ENCODE results near the gene SALL4. TPM values are rescaled to one million over a fixed set of nuclear protein-coding genes. Genes with fewer than 3 reads are reported as not detected.

SALL4 gene
- polyA plus RNA-seq, 1 of the 3 experiments (the other 2 are of a cell fraction): 0.82 TPM

- Histone ChIP-seq H3K27me3 (ENCODE audit: insufficient read depth) (no peaks in the 10 kb centered on the region), H3K4me1 (ENCODE audit: control insufficient read depth in 1 of 2, insufficient read depth in 2 of 2, low read depth in 1 of 2, low read length in 1 of 2) (peaks cover 8 to 12% of the 10 kb centered on the region in 2 experiments; a peak in 3 of 4 replicates), H2AFZ (ENCODE audit: low read depth) (no peak overlapping the region), H3K9me2 (no peaks in the 10 kb centered on the region), H3K9me3 (no peaks in the 10 kb centered on the region), H3K27ac (ENCODE audit: low read depth in 2 of 2, low read length in 1 of 2) (no peak overlapping the region), H3K4me2 (no peak overlapping the region), H3K9ac (no peak overlapping the region), H4K20me1 (ENCODE audit: insufficient read depth) (no peaks in the 10 kb centered on the region), H3K79me2 (ENCODE audit: insufficient read depth) (peaks cover 23% of the 10 kb centered on the region), H3K4me3 (ENCODE audit: low read depth in 2 of 2, low read length in 1 of 2) (no peak overlapping the region), H3K36me3 (replicated peaks in 1 of 2; ENCODE audit: control insufficient read depth in 1 of 2, insufficient read depth in 2 of 2, low read length in 1 of 2) (no peaks in the 10 kb centered on the region), H3F3A (replicated peaks; ENCODE audit: insufficient read depth) (peaks cover 3% of the 10 kb centered on the region)
- ChIA-PET POLR2A (no interaction called here), CTCF (interaction anchor here (1.2 kb wide), 1 partner anchor 61 kb away, joined by 4 read pairs; no protein-coding TSS in a partner anchor)
- no peak for DNase-seq
- TF ChIP-seq EZH2phosphoT487 (IDR thresholded peaks at IDR 0.05; ENCODE audit: borderline replicate concordance, low read depth) (no peak), CHD2 (IDR thresholded peaks at IDR 0.05; ENCODE audit: low read length, partially characterized antibody) (no peak), ZBTB33 (IDR thresholded peaks at IDR 0.05; ENCODE audit: borderline replicate concordance, low read depth) (no peak), IRF3 (IDR thresholded peaks at IDR 0.05; ENCODE audit: low read depth, low read length) (no peak), TEAD4 (IDR thresholded peaks at IDR 0.05; ENCODE audit: borderline replicate concordance, insufficient read depth) (no peak), USF1 (IDR thresholded peaks at IDR 0.05; ENCODE audit: borderline replicate concordance, low read depth) (no peak), SMC3 (IDR thresholded peaks at IDR 0.05; ENCODE audit: low read depth, low read length) (no peak), FOXM1 (IDR thresholded peaks at IDR 0.05; ENCODE audit: low read depth) (no peak), MAX (IDR thresholded peaks at IDR 0.05; ENCODE audit: low read depth) (no peak), EP300 (IDR thresholded peaks at IDR 0.05; ENCODE audit: borderline replicate concordance in 1 of 2, low read depth in 1 of 2, low read length in 1 of 2) (no peak), MXI1 (IDR thresholded peaks at IDR 0.05; ENCODE audit: low read depth, low read length) (no peak), NRF1 (IDR thresholded peaks at IDR 0.05; ENCODE audit: low read depth, low read length) (no peak), CTCF (IDR thresholded peaks at IDR 0.05) (no peak), YY1 (IDR thresholded peaks at IDR 0.05; ENCODE audit: low read depth) (no peak)
- 94% methylated on average over 4 of the region's 4 CpGs for WGBS (ENCODE audit: low lambda C conversion rate)
These were observed 62.5 kb downstream of the SALL4 start for GRCh38 chr20:51739722-51740249.
